ENCODE data around the gene NFKB1.
"Not testable (repeated sequence)": the region's sequence is repeated elsewhere in the genome, so short reads cannot be mapped to it uniquely, and the experiment has no call there.

The NFKB1 gene

DNA sequence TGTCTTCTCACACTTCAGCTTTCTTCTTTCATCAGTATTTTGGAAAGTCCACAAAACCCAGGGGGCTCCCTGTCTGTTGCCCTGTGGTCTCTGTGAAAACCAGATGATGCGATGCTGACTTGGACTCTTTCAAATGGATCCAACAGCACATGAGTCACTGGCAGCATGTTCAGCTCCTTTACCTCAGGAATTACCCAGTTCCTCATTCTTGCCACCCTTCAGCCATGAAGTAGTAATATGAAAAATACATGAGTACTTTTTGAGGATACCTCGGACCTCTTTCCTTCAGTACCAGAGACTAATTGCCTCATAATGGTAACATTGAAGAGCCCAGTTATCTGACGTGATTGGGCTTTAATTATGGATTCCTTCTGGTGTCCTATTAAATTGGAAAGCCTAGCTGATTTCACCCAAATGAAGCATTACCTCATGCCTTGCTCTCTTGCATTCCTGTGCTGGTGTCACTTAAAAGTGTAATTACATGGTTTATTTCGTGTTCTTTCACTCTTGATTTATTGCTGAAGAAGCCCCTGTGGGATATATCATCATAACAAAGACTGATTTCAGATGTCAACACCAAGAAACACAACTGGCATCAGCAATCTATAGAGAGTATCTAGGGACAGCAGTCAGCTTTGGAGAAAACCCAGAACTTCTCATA lies 63.4 kb downstream of the NFKB1 start:
- peak in 2 of 3 experiments; percentile 31 for DNase-seq (ENCODE audit: low read depth in 3 of 3)

GRCh38 chr4:102565696-102566095 lies 64.5 kb downstream of the NFKB1 start:
- no peak for DNase-seq (ENCODE audit: low read depth in 3 of 3)

DNA sequence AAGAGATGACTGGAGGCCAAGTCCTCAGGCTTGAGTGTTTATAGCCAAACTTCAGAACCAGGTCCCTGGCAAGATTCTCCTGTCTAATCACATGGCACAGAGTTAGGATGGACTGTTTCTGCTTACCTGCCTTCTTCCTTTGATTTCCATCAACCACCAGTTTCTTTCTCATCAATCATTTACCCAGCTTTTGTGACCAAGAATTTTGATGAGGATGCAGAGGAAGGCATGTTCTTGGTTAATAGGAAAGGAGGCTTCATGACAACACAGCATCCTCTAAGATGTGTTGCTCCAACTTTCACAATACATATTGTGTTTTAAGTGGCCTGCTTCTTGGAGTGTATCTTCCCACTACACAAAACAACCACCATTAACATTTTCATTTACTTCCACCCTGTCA lies 65.3 kb downstream of the NFKB1 start:
- DNase-seq (ENCODE audit: low read depth in 3 of 3) = no peak

DNA sequence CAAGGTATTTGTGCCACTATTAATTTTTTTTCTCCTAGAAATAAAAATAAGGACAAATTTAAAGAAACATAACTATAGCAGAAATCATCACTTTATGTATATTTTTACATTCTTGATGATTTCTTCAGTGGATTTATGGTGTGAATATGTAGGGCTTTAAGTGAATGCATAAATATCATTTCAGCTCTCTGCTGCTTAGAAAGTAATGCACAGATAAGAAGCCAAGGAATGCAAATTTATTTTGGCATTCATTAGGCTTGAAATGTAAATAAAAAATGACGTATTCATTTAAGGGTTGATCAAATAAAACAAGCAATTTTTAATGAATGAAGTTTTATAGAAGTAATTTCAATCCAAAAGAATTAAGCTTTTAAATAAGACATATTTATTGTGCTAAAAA lies 66.3 kb downstream of the NFKB1 start:
- no peak for DNase-seq (ENCODE audit: low read depth in 3 of 3)

DNA sequence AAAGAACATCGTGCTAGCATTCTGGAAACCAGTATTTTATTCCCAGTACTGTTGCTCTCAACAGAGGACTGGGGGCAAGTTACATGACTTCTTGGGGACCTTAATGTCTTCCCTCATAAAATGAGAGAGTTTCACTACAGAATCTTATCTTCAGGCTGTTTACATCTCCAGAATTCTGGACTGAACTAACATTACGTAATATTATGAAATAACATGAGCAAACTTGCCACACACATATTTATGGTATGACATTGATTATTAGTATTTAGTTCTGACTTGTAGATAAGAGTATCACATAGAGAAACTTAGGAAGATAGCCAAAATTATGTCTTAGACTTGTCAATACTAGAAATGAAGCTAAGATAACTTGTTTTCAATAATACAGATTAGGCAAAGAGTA lies 68.0 kb downstream of the NFKB1 start:
- no peak for DNase-seq (ENCODE audit: low read depth in 3 of 3)

DNA sequence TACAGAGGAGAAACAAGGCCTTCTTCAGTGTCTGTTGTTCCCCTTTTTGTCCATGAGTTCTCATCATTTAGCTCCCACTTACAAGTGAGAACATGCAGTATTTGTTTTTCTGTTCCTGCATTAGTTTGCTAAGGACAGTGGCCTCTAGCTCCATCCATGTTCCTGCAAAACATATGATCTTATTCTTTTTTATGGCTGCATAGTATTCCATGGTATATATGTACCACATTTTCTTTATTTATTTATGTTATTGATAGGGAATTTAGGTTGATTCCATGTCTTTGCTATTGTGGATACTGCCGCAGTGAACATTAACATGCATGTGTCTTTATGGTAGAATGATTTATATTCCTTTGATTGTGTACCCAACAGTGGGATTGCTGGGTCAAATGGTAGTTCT lies 69.1 kb downstream of the NFKB1 start:
- not testable (repeated sequence) for DNase-seq (ENCODE audit: low read depth in 3 of 3)

DNA sequence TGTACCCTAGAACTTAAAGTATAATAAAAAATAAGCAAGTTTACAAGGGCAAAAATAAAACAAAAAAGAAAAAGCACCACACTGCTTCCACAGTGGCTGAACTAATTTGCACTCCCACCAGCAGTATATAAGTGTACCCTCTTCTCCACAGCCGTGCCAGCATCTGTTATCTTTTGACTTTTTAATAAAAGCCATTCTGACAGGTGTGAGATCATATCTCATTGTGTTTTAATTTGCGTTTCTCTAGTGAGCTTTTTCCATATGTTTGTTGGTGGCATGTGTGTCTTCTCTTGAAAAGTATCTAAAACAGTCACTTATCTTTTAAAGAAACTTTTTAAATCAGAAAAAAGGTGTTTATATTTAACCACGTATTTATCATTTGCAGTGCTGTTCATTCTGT lies 71.3 kb downstream of the NFKB1 start:
- DNase-seq (ENCODE audit: low read depth in 3 of 3) = no peak

GRCh38 chr4:102574317-102574716 lies 73.2 kb downstream of the NFKB1 start:
- DNase-seq (ENCODE audit: low read depth in 3 of 3) = no peak

- DNase-seq (ENCODE audit: low read depth in 3 of 3) = no peak
Observed at GRCh38 chr4:102575369-102576129, 74.4 kb downstream of the NFKB1 start.

GRCh38 chr4:102578270-102578669 lies 77.1 kb downstream of the NFKB1 start:
- no peak for DNase-seq (ENCODE audit: low read depth in 3 of 3)

DNA sequence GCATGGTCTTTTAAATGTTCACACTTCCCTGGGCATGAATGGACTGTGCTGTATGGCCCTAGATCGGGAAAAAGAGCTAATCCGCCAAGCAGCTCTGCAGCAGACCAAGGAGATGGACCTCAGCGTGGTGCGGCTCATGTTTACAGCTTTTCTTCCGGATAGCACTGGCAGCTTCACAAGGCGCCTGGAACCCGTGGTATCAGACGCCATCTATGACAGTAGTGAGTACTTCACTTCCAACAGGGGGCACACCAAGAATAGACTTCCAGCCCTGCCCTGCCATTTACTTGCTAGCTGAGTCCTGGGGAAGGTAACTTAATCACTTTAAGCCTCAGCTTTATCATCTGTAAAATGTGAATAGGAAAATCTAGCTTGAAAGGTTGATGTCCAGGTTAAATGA lies 77.7 kb downstream of the NFKB1 start:
- DNase-seq (ENCODE audit: low read depth in 3 of 3) = no peak

DNA sequence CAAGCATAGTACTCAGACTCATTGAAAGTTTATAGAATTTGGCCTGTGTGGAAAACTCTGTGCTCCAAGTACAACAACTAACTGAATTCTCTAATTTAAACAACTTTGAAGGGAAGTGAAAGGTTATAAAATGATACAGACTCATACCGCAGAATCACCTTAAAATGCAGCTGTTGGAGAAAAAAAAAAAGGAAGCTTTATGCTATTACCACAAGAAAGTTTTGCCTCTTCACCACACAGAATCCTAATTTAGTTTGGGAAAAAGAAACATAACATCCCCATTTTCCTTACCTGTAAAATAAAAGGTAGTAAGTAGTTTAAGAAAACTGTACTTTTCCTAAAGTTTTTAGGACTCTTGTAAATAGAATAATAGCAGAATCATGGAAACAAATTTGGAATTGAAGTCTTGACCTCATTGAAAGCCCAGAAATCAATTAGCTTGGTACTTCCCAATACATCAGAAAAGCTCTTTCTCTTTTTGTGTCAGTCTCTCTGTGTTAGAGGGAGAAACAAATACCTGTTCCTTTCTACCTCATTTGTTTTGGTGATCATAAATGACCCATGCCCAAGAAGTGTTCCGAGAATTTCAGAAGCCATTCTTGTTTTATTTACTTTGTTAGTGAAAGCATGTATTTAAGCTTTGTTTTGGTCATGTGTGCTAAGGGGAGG lies 78.8 kb downstream of the NFKB1 start:
- no peak for DNase-seq (ENCODE audit: low read depth in 3 of 3)

GRCh38 chr4:102580463-102580842 lies 79.3 kb downstream of the NFKB1 start:
- DNase-seq (ENCODE audit: low read depth in 3 of 3) = no peak

DNA sequence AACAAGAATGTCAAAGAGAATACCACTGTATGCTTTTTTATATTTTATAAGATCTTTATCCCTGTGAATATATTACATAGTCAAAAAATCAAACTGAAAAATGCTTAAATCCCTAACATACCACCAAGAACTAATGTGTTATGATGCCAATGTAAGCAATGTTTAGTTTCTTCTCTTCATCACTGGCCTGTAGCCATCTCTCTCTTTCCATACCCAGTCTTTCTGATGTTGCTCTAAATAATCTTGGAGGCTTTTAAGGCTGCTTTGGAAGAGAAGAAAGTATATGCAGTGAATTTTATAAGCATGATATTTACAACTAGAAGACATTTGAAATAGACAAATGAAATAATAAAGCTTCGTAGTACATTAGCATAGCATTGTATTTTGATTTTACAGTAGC lies 82.9 kb downstream of the NFKB1 start:
- no peak for DNase-seq (ENCODE audit: low read depth in 3 of 3)

DNA sequence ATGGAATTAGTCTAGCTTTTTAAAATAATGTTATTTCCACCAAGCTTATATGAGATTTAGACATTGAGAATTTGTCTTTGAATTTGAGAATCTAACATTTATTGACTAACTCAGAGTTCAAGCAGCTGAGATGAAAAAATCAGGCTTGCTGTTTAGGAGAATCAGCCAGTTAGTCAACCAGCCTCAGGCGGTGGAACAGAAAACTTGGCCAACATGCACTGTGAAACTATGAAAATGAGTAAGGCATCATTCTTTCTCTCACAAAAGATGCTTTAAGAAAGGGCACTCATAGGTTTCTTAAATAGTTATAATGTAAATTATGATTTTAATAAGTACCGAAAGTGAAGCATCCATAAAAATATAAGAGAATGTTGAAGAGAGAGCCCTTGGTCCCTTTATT lies 84.2 kb downstream of the NFKB1 start:
- DNase-seq (ENCODE audit: low read depth in 3 of 3) = peak in 1 of 3 experiments; percentile 26

DNA sequence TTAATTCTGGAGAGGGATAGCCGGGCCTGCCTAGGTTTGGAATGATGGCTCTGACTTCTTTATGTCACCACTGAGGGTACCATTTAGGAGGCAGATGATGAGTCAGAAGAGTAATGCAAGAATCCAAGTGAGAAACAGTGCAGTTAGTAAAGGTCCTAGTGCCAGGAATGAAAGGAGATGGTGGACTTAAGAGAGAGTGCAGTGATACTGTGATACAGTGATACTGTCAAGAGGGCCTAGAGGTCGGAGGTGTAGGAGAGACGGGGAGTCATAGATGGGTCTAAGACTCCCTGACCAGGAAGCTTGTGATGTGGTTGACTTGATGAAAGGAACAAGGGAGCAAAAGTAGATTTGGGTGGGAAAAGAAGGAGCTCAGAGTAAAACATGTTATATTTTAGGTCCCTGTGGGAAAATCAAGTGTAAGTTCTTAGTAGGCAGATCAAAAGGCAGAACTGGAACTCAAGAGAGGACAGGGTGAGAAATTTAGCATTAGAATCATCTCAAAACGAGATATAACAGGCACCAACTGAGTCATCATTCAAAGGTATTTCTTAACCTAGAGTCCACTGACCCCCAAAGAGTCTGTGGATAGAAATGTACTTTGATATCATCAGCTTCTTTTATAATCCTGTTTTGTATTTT lies 85.0 kb downstream of the NFKB1 start:
- no peak for DNase-seq (ENCODE audit: low read depth in 3 of 3)

DNA sequence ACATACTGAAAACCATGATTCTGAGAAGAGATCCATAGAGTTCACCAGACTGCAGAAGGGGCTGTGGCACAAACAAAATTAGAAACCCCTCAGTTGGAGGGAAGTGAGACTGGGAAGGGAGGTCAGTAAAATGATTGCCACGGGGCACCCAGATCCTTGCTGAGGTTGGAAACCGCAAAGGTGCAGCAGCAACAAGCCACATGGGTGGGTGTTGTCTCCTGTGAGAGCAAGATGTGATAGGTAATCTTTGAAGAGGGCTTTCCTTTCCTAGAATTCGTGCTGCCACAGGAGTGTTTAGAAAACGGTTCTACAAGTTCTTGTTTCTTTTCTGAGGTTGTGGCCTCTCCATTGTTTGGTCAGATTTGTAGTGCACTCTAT lies 85.5 kb downstream of the NFKB1 start:
- peak in 1 of 3 experiments; percentile 26 for DNase-seq (ENCODE audit: low read depth in 3 of 3)

GRCh38 chr4:102589743-102590142 lies 88.6 kb downstream of the NFKB1 start:
- no peak for DNase-seq (ENCODE audit: low read depth in 3 of 3)

- DNase-seq (ENCODE audit: low read depth in 3 of 3) = no peak
Observed at GRCh38 chr4:102592256-102592655, 91.1 kb downstream of the NFKB1 start.

DNA sequence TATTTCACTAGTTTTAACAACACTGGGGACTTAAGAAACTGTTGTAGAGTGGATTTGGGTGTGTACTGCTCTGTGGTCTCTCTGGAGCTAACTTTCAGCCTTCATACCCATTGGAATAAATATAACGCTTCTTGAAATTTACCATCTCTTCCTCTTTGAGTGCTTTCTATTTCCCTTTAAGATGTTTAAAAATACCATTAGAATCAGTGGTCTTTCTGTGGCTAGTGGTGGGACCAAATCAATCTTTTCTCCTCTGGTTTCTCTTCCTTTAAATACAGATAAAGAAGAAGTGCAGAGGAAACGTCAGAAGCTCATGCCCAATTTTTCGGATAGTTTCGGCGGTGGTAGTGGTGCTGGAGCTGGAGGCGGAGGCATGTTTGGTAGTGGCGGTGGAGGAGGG lies 92.0 kb downstream of the NFKB1 start:
- DNase-seq (ENCODE audit: low read depth in 3 of 3) = no peak

GRCh38 chr4:102594000-102594399 lies 92.8 kb downstream of the NFKB1 start:
- no peak for DNase-seq (ENCODE audit: low read depth in 3 of 3)

DNA sequence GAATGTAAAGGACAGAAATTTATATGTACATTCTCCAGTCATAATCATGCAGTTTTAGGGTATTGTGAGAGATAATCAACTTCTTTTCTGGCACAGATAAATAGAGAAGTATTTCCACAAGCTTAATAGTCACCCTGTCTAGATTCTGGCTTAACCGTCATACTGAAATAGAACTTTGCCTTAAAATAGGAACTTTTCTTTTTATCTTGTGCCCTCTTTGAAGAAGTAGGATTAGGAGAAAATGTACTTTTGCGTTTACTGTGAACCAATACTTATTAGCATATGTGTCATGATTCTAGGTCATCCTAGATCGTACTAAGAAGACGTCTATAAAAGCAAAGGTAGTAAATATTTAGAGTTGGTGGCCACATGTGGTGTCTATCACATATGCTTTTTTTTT lies 95.4 kb downstream of the NFKB1 start:
- DNase-seq (ENCODE audit: low read depth in 3 of 3) = no peak
